ENCODE results near the gene GALNT17.

DNA sequence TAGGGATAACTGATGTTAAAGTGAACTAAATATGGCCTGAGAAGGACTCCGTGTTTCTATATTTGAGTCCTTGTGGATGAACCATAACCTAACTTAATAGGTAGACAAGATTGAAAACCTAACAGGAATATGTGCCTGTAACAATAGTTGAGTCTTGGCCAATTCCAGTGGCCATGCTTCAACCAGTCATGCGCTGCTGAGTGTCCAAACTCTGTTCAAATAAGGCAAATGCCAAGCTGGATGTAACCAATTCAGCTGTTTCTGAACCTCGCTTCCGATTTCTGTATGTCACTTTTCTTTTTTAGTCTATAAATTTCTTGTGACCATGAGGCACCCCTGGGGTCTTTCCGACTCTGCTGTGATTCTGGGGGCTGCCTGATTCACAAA, 608.2 kb downstream of the GALNT17 start:
- TF ChIP-seq, protein P1, sequence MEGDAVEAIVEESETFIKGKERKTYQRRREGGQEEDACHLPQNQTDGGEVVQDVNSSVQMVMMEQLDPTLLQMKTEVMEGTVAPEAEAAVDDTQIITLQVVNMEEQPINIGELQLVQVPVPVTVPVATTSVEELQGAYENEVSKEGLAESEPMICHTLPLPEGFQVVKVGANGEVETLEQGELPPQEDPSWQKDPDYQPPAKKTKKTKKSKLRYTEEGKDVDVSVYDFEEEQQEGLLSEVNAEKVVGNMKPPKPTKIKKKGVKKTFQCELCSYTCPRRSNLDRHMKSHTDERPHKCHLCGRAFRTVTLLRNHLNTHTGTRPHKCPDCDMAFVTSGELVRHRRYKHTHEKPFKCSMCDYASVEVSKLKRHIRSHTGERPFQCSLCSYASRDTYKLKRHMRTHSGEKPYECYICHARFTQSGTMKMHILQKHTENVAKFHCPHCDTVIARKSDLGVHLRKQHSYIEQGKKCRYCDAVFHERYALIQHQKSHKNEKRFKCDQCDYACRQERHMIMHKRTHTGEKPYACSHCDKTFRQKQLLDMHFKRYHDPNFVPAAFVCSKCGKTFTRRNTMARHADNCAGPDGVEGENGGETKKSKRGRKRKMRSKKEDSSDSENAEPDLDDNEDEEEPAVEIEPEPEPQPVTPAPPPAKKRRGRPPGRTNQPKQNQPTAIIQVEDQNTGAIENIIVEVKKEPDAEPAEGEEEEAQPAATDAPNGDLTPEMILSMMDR (conservative IDR thresholded peaks at IDR 0.05; ENCODE audit: low read depth, low read length), result no peak
- no peak for TF ChIP-seq EZH2 (IDR thresholded peaks at IDR 0.05; ENCODE audit: borderline replicate concordance, low read depth, low read length, poor library complexity, severe bottlenecking)

All from A673 (cell line).